Activated CD4-positive, alpha-beta memory T cell treated with anti-CD3 and anti-CD28 coated beads, Interleukin-2, amount 10 ng/mL, durations not matched to agents 7 days and 5 days (primary cell): ENCODE data around the gene NLN. TPM values are rescaled to one million over a fixed set of nuclear protein-coding genes. Genes with fewer than 3 reads are reported as not detected.
"Not testable (repeated sequence)": the region's sequence is repeated elsewhere in the genome, so short reads cannot be mapped to it uniquely, and the experiment has no call there.

Experiments
- CTCF ChIA-PET: fragments of 350-600 bp; sonication (Branson Sonifier 250); formaldehyde crosslinking; loops from one replicate; lab custom pipeline; 2021; ENCODE audit warnings: antibody characterized with exemption, inconsistent platforms; lab: Charles Lee
- POLR2A ChIA-PET: fragments of 350-600 bp; sonication (Branson Sonifier 250); formaldehyde crosslinking; loops from one replicate; lab custom pipeline; 2021; ENCODE audit warnings: antibody characterized with exemption; lab: Charles Lee
- DNase-seq: peaks from one replicate; pipeline ENCODE4 v3.0.0-alpha.2; 2020
- H3K27ac Mint-ChIP-seq: one replicate; pipeline ENCODE4 v1.8.0; 2021; ENCODE audit warnings: mild to moderate bottlenecking, mixed read lengths
- H3K27me3 Mint-ChIP-seq: one replicate; pipeline ENCODE4 v1.8.0; 2021; ENCODE audit warnings: mixed read lengths
- H3K36me3 Mint-ChIP-seq: one replicate; pipeline ENCODE4 v1.8.0; 2021; ENCODE audit warnings: low read depth, mixed read lengths
- H3K4me1 Mint-ChIP-seq: one replicate; pipeline ENCODE4 v1.8.0; 2021; ENCODE audit warnings: mixed read lengths
- H3K4me3 Mint-ChIP-seq: one replicate; pipeline ENCODE4 v1.8.0; 2021; ENCODE audit warnings: mild to moderate bottlenecking, mixed read lengths
- H3K9me3 Mint-ChIP-seq: one replicate; pipeline ENCODE4 v1.8.0; 2021; ENCODE audit warnings: mixed read lengths
- total RNA-seq, 2 experiments: library from RNA; stranded (reverse); gene quantifications; one replicate each; pipeline ENCODE4 v1.2.3, GENCODE V29; 2021

Gene NLN
- total RNA-seq, 2 experiments from 2014 or later: 7.6 to 8.0 TPM

GRCh38 chr5:65791712-65792673 is 70.0 kb downstream of the NLN start:
- no peak overlapping the region for H3K4me3 Mint-ChIP-seq
- H3K27me3 Mint-ChIP-seq: no peaks in the 10 kb centered on the region
- peaks cover 24% of the 10 kb centered on the region for H3K36me3 Mint-ChIP-seq
- ChIA-PET CTCF (interaction anchor here (0.6 kb wide), 1 partner anchor 320 kb away, joined by 4 read pairs; no protein-coding TSS in a partner anchor), POLR2A (interaction anchor here (1.6 kb wide), 1 partner anchor 13 kb away, joined by 3 read pairs; no protein-coding TSS in a partner anchor)
- peaks cover 8% of the 10 kb centered on the region for H3K9me3 Mint-ChIP-seq
- H3K27ac Mint-ChIP-seq: no peak overlapping the region
- no peak for DNase-seq
- H3K4me1 Mint-ChIP-seq: peaks cover 16% of the 10 kb centered on the region

DNA sequence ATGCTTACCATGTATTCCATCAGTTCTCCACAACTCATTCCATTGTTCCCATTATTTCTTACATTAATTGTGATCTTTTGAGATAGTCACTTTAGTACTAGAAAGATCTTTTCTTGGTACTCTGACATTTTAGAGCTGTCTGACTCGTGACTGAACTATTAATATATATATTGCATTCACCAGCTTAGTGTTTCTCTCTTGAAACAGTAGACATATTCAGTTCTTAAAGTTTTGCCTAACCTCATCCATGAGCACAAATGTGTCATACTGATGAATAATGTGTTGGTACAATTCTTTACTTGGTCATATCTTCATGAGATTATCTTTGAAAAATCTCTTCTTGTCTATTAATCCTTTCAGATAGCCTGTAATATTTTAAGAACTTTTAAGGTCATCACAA is 74.3 kb downstream of the NLN start:
- no peak for DNase-seq
- ChIA-PET POLR2A (interaction anchor here (1.4 kb wide), 1 partner anchor 130 kb away, joined by 3 read pairs; the partner anchor contains the start of gene ERBIN), CTCF (no interaction called here)
- Mint-ChIP-seq H3K36me3 (no peaks in the 10 kb centered on the region), H3K27ac (no peak overlapping the region), H3K4me3 (no peak overlapping the region), H3K4me1 (peaks cover 14% of the 10 kb centered on the region), H3K27me3 (no peaks in the 10 kb centered on the region), H3K9me3 (no peaks in the 10 kb centered on the region)

GRCh38 chr5:65796751-65797316 is 74.8 kb downstream of the NLN start:
- Mint-ChIP-seq H3K4me3 (no peak overlapping the region), H3K27ac (no peak overlapping the region), H3K4me1 (peaks cover 19% of the 10 kb centered on the region), H3K27me3 (no peaks in the 10 kb centered on the region), H3K9me3 (peaks cover 2% of the 10 kb centered on the region), H3K36me3 (peaks cover 3% of the 10 kb centered on the region)
- DNase-seq: no peak
- ChIA-PET CTCF (no interaction called here), POLR2A (interaction anchor here (1.4 kb wide), 1 partner anchor 129 kb away, joined by 3 read pairs; the partner anchor contains the start of gene ERBIN)

DNA sequence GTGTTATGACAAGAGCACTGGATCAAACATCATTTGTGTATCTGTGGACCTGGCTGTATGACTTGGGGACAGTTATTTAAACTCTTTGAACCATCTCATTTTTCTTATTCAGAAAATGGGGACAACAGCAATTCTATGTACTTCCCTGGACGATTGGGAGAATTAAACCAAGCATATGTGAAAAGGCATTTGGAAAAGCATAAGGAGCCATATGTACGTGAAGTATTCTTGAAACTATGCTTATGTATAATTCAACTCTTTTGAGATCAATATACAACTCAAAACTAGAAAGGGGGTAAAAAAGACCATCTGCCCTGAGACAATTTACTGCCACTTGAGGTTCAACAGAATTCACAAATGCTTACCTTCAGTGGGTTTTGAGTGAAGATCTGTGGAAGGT is 75.5 kb downstream of the NLN start:
- POLR2A ChIA-PET: interaction anchor here (1.4 kb wide), 1 partner anchor 129 kb away, joined by 3 read pairs; the partner anchor contains the start of gene ERBIN
- H3K4me1 Mint-ChIP-seq: peaks cover 21% of the 10 kb centered on the region
- H3K9me3 Mint-ChIP-seq: peaks cover 4% of the 10 kb centered on the region

GRCh38 chr5:65799857-65800256 is 77.9 kb downstream of the NLN start:
- peaks cover 36% of the 10 kb centered on the region for H3K4me1 Mint-ChIP-seq
- POLR2A ChIA-PET: no interaction called here
- H3K4me3 Mint-ChIP-seq: no peak overlapping the region
- peaks cover 11% of the 10 kb centered on the region for H3K36me3 Mint-ChIP-seq
- peaks cover 4% of the 10 kb centered on the region for H3K9me3 Mint-ChIP-seq
- no peaks in the 10 kb centered on the region for H3K27me3 Mint-ChIP-seq
- no peak for DNase-seq
- CTCF ChIA-PET: no interaction called here
- no peak overlapping the region for H3K27ac Mint-ChIP-seq

More for the DNA sequence above, 75.5 kb downstream of the NLN start:
- Mint-ChIP-seq H3K36me3 (peaks cover 7% of the 10 kb centered on the region), H3K27me3 (no peaks in the 10 kb centered on the region), H3K27ac (no peak overlapping the region), H3K4me3 (no peak overlapping the region)
- no peak for DNase-seq
- CTCF ChIA-PET: no interaction called here

GRCh38 chr5:65800775-65801174 is 78.8 kb downstream of the NLN start:
- Mint-ChIP-seq H3K27me3 (peaks cover 2% of the 10 kb centered on the region), H3K36me3 (peaks cover 19% of the 10 kb centered on the region), H3K9me3 (peaks cover 4% of the 10 kb centered on the region), H3K27ac (no peak overlapping the region), H3K4me3 (no peak overlapping the region), H3K4me1 (peaks cover 41% of the 10 kb centered on the region)
- ChIA-PET POLR2A (no interaction called here), CTCF (no interaction called here)
- no peak for DNase-seq

GRCh38 chr5:65801352-65801783 is 79.4 kb downstream of the NLN start:
- Mint-ChIP-seq H3K4me3 (no peak overlapping the region), H3K4me1 (peaks cover 41% of the 10 kb centered on the region), H3K9me3 (peaks cover 4% of the 10 kb centered on the region), H3K36me3 (peaks cover 25% of the 10 kb centered on the region), H3K27ac (no peak overlapping the region), H3K27me3 (peaks cover 2% of the 10 kb centered on the region)
- no peak for DNase-seq
- POLR2A ChIA-PET: no interaction called here
- CTCF ChIA-PET: no interaction called here

DNA sequence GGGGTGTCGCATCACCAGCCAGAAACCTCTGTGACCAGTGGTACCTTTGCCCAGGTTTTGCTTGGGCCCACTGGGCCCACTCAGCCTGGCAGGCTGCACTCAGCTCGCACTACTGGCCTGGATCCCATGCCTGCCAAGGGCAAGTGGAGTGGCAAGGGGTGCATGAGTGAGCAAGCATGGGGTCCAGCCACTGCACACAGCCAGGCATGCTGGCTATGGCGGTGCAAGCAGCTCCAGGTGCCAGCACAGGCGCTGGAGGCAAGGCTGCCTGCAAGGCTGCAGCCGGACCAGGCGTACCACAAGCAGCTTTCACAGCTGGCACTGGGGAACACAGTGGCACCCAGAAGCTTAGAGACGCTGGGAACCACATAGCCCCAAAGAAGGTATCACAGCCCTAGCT is 80.1 kb downstream of the NLN start:
- no peak for DNase-seq
- H3K27me3 Mint-ChIP-seq: peaks cover 2% of the 10 kb centered on the region
- peaks cover 26% of the 10 kb centered on the region for H3K36me3 Mint-ChIP-seq
- no peak overlapping the region for H3K4me3 Mint-ChIP-seq
- H3K27ac Mint-ChIP-seq: no peak overlapping the region
- peaks cover 35% of the 10 kb centered on the region for H3K4me1 Mint-ChIP-seq
- ChIA-PET CTCF (no interaction called here), POLR2A (interaction anchor here (0.6 kb wide), 1 partner anchor 182 kb away, joined by 3 read pairs; no protein-coding TSS in a partner anchor)
- peaks cover 4% of the 10 kb centered on the region for H3K9me3 Mint-ChIP-seq

- H3K4me1 Mint-ChIP-seq: peaks cover 29% of the 10 kb centered on the region
- peaks cover 4% of the 10 kb centered on the region for H3K9me3 Mint-ChIP-seq
- H3K4me3 Mint-ChIP-seq: no peak overlapping the region
- ChIA-PET CTCF (interaction anchor here (0.6 kb wide), 1 partner anchor 311 kb away, joined by 5 read pairs; no protein-coding TSS in a partner anchor), POLR2A (no interaction called here)
- no peak overlapping the region for H3K27ac Mint-ChIP-seq
- peaks cover 2% of the 10 kb centered on the region for H3K27me3 Mint-ChIP-seq
- DNase-seq: no peak
- H3K36me3 Mint-ChIP-seq: peaks cover 26% of the 10 kb centered on the region
Measured at GRCh38 chr5:65802820-65803219, 80.8 kb downstream of the NLN start.

- POLR2A ChIA-PET: no interaction called here
- Mint-ChIP-seq H3K27ac (peak overlapping the region; percentile 5), H3K4me3 (no peak overlapping the region), H3K36me3 (peaks cover 29% of the 10 kb centered on the region), H3K27me3 (peaks cover 2% of the 10 kb centered on the region), H3K9me3 (peaks cover 4% of the 10 kb centered on the region), H3K4me1 (peaks cover 29% of the 10 kb centered on the region)
- no peak for DNase-seq
- CTCF ChIA-PET: no interaction called here
Measured at GRCh38 chr5:65803699-65804391, 81.8 kb downstream of the NLN start.

DNA sequence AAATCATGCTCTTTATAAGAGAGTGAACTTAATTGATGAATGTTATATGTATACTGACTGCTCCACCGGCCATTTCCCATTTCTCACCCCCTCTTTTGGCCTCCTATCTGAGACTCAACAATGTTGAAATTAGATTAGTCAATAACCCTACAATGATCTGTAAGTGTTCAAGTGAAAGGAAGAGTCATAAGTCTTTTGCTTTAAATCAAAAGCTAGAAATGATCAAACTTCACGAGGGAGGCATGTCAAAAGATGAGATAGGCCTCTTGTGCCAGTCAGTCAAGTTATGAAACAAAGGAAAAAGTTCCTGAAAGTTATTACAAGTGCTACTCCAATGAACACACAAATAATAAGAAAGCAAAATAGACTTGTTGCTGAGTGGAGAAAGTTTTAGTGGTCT is 83.1 kb downstream of the NLN start:
- Mint-ChIP-seq H3K36me3 (peaks cover 34% of the 10 kb centered on the region), H3K4me1 (peaks cover 29% of the 10 kb centered on the region), H3K9me3 (peaks cover 4% of the 10 kb centered on the region), H3K4me3 (no peak overlapping the region), H3K27me3 (peaks cover 2% of the 10 kb centered on the region), H3K27ac (no peak overlapping the region)
- POLR2A ChIA-PET: interaction anchor here (0.9 to 2.2 kb wide), 2 partner anchors 13 to 26 kb away, joined by 3 to 6 read pairs; no protein-coding TSS in a partner anchor
- no peak for DNase-seq
- CTCF ChIA-PET: no interaction called here

DNA sequence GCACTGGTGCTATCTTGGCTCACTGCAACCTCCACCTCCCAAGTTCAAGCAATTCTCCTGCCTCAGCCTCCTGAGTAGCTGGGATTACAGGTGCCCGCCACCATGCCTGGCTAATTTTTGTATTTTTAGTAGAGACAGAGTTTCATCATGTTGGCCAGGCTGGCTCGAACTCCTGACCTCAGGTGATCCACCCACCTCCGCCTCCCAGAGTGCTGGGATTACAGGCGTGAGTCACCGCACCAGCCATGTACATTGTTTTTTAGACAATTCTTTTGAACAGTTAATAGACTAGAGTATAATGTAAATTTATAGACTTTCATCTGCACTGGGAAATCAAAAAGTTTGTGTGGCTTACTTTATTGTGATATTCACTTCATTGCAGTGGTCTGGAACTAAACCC is 85.5 kb downstream of the NLN start:
- DNase-seq, POLR2A ChIA-PET, H3K9me3 Mint-ChIP-seq, H3K4me3 Mint-ChIP-seq, CTCF ChIA-PET, H3K27me3 Mint-ChIP-seq, H3K27ac Mint-ChIP-seq: not testable (repeated sequence)
- Mint-ChIP-seq H3K36me3 (peaks cover 31% of the 10 kb centered on the region), H3K4me1 (peaks cover 25% of the 10 kb centered on the region)
